Loucy (cell line): ENCODE data around the gene MSANTD1.

Source experiments
- CTCF ChIP-seq: fragments of 200-600 bp; sonication (generic); conservative IDR thresholded peaks from 2 replicates; pipeline ENCODE4 v1.5.1; 2014; ENCODE audit warnings: mild to moderate bottlenecking, antibody characterized with exemption, low read length
- EZH2phosphoT487 ChIP-seq: fragments of 200-600 bp; IDR thresholded peaks from 2 replicates; pipeline ENCODE4 v1.6.1; 2018; ENCODE audit warnings: antibody characterized with exemption, mild to moderate bottlenecking, moderate library complexity, borderline replicate concordance

GRCh38 chr4:3250438-3250955 is 1.5 kb downstream of the MSANTD1 start:
- TF ChIP-seq CTCF (no peak), EZH2phosphoT487 (no peak)
